ENCODE measurements around the gene CATSPER1.

DNA sequence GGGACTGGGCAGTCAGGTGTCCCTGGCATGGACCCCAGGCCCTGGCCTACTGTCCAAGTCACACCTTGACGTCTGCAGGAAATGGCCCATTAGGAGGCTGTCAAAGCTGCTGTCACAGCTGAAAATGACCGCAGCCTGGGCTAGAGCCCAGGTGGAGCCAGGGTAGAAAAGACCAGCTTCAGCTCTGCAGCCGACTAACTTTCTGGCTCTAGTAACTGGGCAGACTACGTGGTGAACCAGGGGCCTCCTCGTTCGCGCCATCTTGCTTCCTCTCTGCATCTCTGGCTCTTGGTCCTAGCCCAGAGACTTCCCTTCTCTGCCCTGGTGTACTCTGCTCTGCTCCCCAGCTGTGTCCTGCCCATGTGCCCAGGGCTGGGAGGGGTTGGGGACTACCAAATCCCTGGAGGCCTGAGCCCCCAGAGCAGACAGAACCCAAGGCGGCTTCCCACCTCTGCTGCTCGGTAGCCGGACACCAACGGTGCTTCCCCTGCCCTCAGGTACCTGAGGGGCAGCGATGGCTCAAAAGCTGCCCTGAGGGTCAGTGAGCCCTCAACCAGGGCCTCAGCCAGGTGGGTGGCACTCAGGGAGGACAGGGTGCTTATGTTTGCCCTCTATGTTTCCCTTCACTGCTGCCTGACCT, 45.1 kb downstream of the CATSPER1 start:
- TF ChIP-seq ZNF274 (IDR thresholded peaks at IDR 0.05; ENCODE audit: low read depth, low read length) (no peak), YY1 (IDR thresholded peaks at IDR 0.05; ENCODE audit: insufficient read depth, insufficient read length) (no peak)
